NCI-H524 (cell line): ENCODE results near the gene MEGF6.
"Not testable (repeated sequence)": the region's sequence is repeated elsewhere in the genome, so short reads cannot be mapped to it uniquely, and the experiment has no call there.

Experiments used
- DNase-seq, 2 experiments: peaks; one replicate each; lab custom pipeline; 2025; lab: John Stamatoyannopoulos, UW

MEGF6 gene

DNA sequence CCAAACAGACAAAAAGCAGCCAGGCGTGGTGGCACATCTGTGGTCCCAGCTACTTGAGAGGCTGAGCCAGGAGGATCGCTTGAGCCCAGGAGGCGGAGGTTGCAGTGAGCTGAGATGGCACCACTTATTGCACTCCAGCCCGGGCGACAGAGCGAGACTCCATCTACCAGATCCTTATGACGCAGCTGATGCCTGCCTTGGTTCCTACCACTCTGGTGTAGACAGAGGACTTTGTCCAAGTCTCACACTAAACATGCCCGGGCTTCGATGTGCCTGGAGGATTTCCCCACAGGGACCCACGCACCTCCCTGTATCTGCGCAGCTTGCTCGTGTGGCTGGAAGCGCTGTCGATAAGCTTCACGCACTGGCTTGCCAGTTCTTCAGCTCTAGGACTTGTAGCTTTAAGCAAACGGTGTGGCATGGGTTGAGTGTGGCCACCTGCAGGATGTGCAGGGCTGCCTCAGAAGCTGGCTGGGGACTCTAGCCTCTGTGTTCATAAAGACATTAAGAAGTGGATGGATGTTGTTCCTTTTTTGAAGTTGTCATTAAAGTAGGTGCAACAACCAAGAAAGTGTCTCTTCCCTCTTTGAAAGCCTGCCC, 18.4 kb upstream of the MEGF6 start:
- no peak for DNase-seq

DNA sequence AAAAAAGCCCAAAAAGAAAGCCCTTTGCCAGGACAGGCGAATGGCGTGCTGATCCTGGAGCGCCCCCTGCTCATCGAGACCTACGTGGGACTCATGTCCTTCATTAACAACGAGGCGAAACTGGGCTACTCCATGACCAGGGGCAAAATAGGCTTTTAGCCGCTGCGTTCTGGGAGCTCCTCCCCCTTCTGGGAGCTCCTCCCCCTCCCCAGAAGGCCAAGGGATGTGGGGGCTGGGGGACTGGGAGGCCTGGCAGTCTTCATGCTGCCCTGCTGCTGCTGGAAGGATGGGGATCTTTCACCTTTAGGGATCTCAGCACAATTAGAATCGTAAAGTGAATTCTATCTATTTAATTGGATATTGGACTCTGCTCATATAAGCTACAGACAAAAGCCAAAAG, 17.1 kb upstream of the MEGF6 start:
- DNase-seq: no peak

DNA sequence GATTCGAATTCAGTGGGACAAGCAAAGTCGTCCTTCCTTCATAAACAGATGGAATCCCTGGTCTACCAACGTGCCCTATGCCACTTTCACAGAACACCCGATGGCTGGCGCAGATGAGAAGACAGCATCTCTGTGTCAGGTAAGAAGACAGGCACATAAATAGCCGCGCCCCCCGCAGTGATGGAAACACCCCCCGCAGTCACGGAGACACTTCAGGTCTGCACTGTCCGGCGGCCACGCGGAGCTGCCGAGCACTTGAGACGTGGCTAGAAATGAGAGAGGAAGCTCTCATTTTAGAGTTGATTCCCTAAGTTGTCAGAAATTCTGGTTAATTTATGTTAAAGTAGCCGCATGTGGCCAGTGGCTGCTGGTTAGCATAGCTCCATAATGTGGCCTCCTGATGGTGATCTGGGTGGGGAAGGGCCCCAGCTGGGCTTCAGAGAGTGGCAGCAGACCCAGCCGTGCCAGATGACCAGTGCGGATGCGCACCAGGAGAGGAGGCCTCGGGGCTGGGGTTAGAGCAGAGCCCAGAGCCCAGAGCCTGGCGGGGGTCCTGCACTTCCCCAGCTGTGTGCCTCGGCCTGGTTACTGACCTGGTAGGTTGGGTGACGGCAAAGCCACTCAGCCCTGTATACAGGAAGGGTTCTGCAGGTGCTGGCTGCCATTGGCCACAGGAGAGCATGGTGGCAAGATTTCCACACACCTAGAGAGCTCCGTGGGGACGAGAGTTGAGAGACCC, 16.4 kb upstream of the MEGF6 start:
- DNase-seq: no peak

DNA sequence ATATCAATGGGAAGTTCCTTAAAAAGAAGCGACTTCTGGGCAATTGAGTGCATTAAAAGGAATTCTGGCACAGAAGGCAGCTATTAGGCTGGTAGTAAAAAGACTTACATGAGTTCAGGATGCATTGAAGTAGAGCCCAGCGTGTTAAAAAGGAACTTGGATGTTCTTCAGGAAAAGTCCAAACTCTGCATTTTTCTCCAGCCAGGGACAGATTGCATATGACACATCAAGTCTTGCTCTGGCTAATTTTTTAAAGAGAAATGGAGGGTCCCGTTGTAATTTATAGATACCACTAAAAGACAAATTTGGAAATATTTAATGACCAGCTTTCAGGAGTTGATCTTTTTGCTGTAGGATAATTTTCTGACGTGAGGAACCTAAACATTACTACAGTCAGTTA, 14.7 kb upstream of the MEGF6 start:
- no peak for DNase-seq

DNA sequence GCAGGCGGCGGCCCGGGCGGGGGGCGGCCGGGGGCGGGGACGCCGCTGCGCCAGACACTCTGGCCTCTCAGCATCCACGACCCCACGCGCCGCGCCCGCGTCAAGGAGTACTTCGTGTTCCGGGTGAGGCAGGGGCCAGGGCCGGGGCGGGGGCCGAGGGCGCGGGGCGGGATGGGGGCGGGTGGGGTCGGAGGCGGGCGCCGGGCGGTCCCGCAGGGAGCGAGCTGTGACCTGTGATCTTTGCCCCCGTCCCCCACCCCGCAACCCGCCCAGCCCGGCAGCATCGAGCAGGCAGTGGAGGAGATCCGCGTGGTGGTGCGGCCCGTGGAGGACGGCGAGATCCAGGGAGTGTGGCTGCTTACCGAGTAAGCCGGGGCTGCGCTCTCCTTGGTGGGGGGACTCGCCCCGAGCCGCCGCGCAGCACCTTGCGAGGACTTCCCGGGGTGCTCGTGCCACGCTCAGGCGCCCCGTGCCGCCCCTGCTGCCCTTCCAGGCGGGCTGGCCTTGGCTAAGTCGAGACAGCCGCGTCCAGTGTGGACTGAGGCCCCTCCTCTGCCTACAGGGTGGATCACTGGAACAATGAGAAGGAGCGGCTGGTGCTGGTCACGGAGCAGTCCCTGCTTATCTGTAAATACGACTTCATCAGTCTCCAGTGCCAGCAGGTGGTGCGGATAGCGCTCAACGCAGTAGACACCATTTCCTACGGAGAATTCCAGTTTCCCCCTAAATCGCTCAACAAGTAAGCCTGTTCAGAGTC, 14.0 kb upstream of the MEGF6 start:
- DNase-seq: peak in 1 of 2 experiments; percentile 24

DNA sequence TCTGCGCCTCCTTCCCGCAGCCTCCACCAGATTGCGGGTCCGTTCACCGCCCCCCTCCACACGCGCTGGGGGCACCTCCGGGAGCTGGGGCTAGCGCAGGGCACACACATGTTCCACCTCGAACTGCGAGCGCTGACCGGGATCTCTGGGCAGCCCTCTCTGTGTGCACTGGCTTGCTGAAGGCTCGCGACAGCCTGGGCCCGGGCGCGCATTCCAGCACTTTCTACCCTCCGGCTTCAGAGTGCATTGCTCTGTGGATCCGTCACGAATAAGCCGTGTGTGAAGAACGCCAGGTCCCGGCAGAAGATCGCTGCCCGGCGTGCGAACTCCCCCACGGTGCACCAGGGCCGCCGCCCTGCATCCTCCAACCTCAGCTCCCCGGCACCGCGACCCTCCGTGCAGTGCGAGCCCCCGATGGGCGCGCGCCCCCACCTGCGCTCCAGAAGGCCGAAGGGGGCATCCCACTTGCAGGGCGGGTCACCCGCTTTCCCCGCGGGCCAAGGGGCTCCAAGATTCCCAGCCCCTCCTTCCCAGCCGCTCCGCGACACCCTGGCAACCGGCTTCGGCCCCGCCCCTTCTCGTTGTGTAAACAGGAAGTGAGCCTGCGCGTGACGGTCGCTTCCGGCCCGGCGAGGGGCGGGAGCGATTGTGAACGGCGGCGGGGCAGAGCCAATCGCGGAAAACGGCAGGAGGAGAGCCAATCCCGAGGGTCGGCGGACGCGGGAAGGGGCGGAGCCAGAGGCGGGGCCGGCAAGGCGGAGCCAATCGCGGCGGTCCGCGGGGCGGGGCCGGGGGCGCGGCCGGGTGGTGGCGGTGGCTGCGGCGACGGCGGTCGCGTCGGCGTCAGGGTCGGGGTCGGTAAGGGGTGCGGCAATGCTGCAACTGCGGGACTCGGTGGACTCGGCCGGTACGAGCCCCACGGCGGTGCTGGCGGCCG, 13.2 kb upstream of the MEGF6 start, which contains the start of gene TPRG1L:
Gene TPRG1L (plus strand): TSS at position 816 of the 937 bp plus-strand sequence. CDS start 58 bp downstream, at position 874.
- peak; percentile 77 to 92 for DNase-seq

DNA sequence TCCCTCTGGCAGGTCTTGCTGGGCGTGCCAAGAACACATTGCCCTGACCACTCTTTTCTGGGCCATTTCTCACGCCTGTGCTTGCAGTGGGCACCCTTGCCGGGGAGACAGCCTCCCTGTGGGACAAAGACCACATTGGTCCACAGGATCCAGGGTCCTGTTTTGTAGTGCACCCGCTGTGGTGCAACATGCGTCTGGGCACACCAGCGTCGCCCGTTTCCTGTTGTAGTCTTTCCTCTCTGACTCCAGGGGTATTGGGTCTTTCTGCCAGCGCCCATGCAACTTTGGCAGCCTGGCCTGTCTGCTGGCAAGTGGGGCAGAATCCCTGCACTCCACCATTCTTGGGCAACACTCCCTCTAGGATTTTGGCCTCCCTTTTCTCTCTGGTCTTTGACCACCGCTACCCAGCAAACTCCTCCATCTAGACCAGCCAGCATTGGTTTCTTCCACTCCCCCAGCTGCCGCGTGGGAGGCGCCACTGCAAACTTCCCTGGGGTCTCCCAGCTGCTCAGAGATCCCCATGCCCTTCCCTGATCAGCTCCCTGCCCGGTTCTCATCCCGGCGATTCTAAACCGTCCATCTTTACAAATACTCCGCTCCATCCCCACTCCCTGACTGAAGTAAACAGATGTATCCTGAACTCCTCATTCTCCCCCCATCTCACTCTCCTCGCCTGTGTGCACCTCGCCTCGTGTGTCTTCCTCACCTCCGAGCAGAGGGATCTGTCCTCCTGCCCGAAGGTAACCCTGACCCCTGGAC, 12.3 kb upstream of the MEGF6 start:
- peak in 1 of 2 experiments; percentile 10 for DNase-seq

DNA sequence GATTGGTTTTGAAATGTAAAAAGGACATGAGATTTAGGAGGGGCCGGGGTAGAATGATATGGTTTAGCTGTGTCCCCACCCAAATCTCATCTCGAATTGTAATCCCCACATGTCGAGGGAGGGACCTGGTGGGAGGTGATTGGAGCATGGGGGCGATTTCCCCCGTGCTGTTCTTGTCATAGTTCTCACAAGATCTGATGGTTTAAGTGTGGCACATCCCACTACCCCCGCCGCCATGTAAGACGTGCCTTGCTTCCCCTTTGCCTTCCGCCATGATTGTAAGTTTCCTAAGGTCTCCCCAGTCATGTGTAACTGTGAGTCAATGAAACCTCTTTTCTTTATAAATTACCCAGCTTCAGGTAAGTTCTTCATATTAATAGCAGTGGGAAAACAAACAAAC, 10.8 kb upstream of the MEGF6 start:
- DNase-seq: not testable (repeated sequence)

DNA sequence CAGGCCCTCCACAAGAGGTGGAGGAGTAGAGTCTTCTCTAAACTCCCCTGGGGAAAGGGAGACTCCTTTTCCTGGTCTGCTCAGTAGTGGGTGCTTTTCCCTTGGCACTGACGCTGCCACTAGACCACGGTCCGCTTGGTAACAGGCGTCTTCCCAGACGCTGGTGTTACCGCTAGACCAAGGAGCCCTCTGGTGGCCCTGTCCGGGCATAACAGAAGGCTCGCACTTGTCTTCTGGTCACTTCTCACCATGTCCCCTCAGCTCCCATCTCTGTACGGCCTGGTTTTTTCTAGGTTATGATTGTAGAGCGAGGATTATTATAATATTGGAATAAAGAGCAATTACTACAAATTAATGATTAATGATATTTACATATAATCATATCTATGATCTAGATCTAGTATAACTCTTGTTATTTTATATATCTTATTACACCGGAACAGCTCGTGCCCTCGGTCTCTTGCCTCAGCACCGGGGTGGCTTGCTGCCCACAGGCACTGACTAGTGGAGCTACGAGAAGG, 9.9 kb upstream of the MEGF6 start:
- DNase-seq: peak in 1 of 2 experiments; percentile 29

DNA sequence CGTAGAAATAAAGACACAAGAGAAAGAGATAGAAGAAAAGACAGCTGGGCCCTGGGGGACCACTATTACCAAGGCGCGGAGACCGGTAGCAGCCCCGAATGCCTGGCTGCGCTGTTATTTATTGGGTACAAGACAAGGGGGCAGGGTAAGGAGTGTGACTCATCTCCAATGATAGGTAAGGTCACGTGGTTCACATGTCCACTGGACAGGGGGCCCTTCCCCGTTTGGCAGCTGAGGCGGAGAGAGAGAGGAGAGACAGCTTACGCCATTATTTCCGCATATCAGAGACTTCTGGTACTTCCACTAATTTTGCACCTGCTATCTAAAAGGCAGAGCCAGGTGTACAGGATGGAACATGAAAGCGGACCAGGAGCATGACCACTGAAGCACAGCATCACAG, 9.4 kb upstream of the MEGF6 start:
- DNase-seq: no peak

DNA sequence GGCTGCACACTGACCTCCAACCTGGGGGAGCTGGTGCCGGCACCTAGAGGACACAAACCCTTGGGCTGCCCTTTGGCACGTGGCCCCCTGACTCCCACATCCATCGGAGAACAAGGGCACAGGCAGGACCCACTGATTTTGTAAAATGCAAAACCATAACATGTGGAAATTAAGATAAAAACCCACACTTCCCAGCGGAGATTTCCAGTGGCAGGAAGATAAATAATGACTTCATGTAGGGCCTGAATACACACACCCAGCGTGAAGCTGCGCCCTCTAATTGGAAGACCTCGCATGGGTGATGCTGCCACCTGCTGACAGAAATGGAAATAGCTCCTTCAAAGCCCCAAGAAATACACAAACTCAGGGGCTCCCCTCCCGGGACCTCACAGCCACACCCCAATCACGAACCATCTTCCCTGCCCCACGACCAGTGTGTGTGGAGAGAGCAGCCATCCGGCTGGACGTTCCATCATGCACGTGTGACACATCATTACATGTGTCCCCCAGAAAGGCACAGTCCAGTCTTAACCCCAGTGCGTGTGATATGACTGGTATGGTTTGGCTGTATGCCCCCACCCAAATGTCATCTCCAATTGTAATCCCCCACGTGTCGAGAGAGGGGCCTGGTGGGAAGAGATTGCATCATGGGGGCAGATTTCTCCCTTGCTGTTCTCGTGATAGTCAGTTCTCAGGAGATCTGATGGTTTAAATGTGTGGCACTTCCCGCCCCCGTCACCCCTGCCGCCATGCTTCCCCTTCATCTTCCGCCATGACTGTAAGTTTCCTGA, 7.8 kb upstream of the MEGF6 start:
- DNase-seq: peak; percentile 34 to 69

DNA sequence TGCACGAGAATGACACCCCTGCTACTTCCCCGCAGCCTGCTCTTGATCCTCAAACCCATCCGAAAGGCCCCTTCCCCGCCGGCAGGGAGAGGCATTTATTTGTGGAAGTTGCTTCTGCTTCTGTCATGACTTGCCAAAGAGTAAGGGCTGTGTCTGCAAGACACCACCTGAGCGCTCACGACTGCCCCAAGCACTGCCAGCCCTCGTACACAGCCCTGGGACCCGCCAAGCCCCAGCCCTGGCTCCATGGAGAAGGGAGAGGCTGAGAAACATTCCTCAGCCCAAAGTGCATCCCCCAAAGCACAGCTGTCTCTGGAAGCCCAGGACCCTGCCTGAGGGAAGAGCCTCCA, 7.2 kb upstream of the MEGF6 start:
- DNase-seq: no peak

DNA sequence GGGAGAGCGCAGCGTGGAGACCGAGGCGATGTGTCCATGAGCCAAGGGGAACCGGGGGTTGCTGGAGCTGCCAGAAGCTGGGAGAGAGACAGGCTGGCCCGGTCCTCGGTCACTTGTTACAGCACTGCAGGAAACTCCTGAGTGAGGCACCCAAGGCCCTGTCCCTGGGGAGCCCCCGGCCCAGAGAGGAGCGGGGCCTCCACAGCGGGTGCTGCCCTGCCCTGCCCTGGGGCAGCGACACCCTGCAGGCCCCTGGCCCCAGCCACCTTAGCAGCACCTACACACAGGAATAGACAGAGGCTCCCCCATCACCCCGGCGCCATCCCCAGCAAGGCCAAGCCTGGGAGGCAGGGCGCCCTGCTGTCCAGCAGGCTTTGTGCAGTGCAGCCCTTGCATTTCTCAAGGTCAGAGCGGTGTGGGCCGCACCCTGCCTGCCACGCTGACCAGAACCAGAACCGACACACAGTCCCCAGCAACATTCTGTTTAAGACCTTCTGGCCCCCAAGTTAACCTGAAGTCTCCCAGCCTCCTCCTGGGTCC, 6.6 kb upstream of the MEGF6 start:
- DNase-seq: no peak

DNA sequence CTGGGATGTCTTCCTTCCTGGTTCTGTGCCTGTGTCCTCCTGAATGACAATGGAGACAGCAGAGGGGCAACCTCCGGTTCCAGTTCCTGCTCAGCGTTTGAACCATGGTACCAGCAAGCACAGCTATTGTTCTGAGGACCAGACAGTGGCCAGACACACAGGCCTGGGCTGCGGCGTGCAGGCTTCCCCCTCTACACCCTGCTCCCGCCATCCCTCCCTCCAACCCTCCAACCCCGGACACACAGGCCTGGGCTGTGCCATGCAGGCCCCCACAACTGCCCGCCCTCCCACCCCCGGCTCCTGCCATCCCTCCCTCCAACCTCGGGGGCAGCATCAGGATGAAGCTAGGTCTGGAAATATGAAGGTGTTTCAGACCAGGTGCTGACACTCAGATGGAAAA, 5.6 kb upstream of the MEGF6 start:
- no peak for DNase-seq

DNA sequence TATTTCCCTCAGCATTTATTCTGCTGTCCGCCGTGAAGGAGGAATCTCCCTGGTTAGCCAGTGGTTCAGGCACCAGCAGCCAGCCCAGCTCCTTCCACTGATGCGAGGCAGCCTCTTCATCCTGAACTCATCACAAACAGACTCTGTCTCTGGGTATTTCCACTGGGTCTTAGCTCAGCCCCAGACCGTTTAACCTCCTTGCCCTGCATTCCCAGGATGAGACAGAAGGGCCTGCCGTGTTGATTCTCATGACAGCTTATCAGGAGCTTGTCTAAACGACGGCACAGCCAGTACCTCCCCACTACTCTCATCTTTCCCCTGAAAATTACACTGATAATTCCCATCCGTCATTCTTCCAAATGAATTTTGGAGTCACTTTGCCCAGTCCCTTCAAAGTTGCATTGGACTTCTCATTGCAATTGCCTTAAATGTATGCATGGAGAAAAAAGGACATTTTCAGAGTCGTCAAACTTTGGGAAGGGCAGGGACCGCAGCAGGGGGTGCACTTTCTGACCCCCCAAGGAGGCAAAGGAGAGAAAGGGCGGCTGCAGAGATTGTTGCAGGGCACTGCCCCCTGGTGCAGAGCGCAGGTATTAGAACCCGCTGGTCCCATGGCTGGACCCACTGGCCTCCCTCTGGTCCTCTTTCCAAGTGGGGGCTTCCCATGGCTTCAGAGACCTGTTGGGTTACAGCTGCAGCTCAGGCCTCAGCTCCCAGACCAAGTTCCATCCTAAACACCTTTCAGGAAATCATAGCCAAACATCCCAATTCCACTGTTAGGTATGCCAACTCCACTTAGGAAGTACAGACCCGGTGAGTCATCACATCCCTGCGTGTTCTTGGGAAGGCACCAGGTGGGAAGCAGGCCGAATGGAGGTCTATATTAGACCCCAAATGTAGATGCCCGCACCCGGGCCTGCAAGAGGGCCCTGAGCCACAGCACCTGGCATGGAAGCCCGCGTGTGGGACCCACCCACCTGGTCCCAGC, 3.7 kb upstream of the MEGF6 start:
- peak; percentile 22 to 23 for DNase-seq

DNA sequence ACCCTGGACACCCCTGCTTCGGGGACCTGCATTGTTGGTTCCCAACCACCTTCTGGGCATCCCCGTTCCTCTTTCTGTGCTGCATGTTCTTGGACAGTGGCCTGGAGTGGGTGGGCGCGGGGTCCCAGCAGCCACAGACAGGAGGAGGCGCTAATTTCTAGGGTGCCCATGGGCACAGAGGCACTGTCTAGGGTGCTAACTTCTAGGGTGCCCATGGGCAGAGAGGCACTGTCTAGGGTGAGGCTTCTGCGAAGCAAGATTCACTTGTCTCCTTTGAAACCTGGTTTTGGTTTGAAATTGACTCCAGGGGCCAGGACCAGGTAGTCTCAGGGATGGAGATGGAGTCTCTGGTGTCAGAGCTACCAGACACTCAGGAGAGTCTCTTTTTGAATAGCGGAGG, 815 bp upstream of the MEGF6 start:
- no peak for DNase-seq

DNA sequence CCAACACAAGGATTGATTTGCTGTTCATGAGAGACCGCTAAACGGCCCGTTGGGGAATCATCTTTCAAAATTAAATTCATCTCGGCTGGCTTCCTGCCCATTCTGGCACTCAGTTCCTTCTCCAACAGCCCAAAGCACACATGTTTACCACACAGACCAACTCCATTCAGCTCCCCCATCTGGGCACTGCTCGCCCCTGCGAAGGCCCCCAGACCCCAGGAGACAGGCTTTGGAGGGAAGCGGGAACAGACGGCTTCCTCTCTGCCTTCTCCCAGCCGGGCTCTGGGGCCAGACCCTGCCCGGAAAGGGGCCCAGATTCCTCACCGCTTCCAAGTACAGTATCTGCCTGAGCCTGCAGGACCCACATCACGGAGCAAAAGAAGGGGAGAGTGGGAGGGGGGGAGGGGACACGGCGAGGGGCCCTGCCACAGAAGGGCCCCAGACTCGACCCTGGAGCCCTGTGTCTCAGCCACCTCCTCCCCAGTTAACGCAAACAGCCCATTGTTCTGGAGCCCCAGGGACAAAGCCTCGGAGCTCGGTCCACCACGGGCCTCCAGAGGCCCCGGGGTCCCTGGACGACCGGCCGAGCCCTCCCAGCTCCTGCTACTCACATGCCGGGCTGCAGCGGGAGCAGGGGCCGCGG, 660 bp downstream of the MEGF6 start:
- peak in 1 of 2 experiments; percentile 44 for DNase-seq
